ENCODE data around the gene EIPR1.

Gene EIPR1

DNA sequence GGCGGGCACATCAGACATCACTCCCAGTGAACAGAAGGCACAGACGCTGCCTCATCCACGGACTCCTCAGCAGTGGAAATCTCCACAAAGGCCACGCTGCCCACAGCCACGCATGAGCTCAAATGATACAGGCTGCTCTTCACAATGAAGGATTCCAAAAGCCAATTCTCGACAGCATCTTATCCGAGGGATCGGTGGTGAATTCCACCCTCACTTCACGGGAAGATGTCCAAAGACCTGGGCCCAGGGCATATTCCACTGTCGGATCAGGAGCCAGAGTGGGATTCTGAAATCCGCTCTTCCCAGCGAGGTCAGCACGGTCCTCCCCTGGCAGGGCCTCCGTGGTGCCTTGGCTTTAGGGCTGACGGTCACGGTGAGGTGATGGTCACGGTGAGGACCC, 55.8 kb downstream of the EIPR1 start:
- DNase-seq: no peak

DNA sequence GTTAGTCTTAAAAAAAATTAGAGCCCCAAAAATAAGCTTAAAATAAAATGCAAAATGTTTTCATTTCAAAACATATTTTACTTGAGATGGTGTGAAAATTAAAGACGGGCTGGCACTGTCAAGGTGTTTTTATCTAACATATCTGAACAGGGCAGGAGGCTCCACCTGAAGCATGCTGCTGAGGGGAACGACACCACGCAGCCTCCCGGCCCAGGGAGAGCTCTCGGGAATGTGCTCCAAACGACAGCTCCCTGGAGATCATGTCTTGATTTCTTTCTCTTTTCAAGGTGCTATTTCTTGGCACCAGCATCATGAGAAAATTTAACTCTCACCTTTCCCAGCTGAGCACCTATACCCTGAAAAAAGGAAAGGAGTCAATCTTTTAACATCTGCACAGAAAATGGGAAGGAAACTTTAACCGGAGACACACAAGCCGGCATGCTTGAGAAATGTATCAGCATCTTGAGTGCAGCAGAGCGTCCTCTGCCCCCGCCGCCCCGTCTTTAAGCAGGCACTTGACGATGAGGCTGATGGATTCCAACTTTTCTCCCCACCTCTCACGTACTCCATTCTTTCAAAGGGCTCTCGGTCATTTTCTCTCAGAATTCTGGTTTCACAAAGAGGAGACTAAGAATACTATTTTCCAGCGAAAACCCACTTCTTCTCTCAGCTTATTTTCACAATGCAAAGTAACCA, 56.6 kb downstream of the EIPR1 start:
- DNase-seq: no peak

DNA sequence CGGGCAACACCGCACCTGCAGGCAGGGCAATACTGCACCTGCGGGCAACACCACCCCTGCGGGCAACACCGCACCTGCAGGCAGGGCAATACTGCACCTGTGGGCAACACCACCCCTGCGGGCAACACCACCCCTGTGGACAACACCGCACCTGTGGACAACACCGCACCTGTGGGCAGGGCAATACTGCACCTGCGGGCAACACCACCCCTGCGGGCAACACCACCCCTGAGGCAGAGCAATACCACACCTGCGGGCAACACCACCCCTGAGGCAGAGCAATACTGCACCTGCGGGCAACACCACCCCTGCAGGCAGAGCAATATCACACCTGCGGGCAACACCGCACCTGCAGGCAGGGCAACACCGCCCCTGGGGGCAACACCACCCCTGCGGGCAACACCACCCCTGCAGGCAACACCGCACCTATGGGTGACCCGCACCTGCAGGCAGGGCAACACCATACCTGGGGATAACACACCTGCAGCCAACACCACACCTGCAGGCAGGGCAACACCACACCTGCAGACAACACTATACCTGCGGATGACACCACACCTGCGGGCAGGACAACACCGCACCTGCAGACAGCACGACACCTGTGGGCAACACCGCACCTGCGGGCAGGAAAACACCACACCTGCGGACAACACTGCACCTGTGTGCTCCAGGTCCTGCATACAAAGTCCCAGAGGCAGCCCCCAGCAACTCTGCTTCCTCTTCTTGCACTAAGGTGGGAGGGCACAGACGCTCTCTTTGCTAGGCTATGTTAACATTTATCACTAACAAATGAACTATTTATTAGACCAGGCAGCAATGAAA, 57.7 kb downstream of the EIPR1 start:
- DNase-seq: no peak

DNA sequence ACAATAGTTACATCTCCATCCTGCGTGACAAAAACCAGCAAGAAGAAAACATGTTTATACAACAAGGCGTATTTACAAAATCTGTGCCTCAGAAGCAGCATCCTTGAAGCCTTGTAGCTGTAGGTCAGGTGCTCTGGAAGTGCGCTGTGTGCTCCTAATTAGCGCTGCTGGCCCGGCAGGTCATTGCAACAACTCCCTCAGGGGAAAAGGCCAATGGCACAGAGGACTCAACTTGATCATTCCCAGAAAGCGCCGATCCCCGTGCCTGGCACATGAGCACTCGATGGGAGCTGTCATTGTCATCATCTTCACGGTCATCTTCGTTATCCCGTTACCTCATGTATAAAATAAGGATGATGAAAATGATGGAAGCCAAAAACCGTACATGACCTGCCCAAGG, 58.5 kb downstream of the EIPR1 start:
- no peak for DNase-seq

DNA sequence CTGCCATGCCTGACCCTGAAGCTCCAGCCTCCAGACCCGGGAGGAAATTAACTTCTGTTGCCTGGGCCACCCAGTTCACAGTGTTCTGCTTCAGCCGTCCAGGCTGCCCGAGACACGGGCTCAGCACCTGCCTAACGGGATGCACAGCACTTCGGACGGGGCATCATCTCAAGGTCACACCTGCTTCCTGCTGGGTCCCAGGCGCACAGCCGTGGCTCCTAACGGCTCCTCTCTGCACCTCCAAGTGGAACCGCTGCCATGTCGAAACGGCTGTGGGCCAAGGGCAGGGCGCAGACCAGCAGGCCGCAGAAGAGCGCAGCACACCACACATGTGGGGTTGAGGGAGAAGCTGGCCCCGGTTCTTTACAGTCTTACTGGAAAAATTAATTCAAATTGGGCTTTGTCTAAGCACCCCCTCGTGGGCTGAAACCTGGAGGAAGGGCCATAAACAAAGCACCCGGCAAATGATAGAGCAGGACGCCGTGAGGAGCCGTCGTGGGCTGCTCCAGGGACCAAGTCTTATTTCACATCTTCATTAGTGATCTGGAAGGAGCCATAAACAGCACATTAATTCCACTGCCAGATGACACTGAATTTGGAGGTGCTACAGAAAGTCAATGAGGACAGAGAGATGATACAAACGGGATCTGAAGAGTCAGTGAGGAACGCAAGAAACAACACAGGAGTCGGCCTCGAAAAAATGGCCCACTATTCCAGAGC, 59.6 kb downstream of the EIPR1 start:
- no peak for DNase-seq

DNA sequence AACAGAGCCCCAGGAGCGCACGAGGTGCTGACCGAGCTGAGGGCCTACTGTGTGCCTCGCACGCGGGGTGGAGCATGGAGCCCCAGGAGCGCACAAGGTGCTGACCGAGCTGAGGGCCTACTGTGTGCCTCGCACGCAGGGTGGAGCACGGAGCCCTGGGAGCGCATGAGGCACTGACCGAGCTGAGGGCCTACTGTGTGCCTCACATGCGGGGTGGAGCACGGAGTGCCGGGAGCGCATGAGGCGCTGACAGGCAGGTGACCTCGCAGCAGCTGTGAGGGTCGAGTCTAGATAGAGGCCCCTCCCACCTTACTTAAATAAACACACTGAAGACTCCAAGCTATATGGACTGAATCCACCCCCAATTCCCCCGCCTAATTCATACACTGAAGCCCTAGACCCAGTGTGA, 60.3 kb downstream of the EIPR1 start:
- no peak for DNase-seq

DNA sequence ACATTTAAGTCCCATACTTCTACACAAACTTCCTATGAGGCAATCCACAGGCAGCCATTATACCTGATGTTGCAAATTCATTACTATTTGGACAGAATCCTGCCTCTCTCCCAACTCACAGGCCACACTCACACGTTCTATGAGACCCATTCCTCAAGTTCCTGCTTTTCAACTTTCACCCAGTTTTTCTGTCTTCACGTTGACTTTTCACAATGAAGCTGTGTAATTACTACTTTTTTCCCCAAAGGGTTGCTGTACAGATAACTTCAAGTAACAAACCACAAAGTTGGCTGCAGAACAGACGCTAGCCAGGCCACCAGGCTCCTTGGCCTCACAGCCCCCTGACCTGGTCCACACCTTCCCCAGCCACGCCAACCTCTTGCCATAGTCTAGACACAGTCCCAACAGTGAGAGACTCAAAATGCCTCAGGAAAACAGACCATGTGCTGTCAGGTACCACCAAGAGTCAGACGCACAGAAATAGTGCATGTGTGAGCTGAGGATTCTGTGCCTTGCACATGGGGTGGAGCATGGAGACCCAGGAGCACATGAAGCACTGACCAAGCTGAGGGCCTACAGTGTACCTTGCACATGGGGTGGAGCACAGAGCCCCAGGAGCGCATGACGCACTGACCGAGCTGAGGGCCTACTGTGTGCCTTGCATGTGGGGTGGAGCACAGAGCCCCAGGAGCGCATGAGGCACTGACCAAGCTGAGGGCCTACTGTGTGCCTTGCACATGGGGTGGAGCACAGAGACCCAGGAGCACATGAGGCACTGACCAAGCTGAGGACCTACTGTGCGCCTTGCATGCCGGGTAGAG, 61.0 kb downstream of the EIPR1 start:
- no peak for DNase-seq

DNA sequence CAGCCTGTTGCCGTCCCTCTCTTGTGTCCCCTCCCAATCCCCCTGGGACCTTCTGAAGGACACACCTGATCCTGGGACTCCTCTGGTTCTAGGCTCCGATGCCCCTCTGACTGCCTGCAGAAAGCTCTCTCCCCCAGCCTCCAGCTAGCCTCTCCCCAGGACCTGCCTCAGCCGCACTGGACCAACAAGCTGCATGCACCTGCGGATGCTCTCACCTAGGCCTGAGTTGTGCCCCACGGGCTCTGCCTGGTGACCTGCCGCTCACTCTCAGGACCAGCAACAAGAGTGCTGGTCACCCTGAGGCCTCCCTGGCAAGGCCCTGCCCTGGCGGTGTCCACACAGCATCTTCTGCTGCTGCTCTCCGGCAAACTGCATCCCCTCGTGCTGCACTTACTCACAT, 63.0 kb downstream of the EIPR1 start:
- no peak for DNase-seq

DNA sequence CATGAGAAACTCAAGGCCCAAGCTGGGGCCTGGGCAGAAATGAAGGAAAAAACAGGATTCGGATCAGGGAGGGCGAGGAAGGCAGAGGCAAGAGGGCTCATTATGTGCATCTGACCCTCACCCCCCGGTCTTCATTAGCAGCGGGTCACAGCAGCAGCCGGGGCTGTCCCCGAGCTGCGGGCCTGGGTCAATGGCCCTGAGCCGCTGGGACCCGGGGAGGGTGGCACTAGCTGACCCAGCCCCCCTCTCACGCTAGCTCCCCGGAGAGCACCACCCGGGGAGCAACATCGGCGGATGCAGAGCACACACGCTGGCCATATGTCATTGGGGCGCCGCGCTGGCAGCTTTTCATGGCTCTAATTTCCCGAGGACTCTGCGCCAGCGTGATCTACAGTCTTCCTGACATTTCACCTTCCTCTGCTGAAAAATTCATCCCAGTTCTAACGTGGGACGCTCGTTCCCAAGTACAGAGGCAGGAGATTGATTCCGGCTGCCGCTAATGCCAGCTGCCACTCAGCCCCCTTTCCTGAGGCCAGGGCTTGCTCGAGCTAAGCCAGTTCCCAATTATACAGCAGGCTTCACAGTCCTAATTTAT, 63.7 kb downstream of the EIPR1 start:
- no peak for DNase-seq

DNA sequence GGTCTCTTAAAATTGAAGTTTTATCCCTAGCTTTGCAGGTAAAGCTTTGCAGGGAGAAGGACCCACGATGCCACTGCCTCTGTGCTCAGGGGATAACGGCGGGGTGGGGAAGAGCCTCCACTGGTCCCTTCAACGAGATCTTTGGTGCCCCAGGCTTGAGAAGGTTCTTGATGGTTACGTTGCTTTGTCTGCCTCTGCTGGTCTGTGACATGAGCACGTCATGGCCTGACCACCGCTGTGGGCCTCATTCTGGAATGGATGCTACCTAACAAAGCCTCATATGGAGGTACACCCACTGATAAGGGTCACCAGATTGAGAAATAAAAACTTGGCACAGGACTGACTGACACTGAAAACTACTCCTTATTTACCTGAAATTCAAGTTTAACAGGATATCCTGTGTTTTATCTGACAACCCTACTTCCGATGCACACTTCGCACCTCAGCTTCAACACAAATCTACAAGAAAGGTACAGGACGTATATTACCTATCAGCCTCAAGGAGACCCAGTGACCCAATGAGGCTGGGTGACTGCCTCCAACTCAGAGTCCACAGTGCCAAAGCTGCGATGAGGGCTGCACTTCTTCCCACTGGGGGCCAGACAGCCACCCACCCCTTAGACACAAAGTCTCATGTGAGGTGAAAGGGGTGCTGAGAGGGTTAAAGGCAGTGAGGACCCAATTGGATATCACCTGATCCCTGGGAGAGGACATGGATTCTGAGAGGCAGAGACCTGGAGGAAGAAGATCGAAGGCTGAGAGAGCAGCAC, 64.9 kb downstream of the EIPR1 start:
- no peak for DNase-seq

DNA sequence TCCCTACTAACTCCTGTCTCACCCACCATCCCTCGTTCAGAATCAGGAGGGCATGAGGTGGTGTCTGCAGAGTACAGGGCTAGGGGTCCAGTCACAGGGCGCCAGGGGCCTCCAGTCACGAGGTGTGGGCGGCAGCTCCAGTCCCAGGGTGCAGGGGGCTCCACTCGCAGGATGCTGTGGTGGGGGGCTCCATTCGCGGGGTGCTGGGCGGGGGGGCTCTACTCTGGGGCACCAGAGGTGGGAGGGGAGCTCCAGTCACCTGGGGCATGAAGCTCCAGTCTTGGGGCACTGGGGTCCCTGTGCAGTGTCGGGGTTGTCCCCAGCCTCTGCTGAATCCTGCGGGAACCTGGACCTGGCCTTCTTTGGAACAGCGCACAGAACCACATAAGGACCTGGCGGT, 66.0 kb downstream of the EIPR1 start:
- no peak for DNase-seq

DNA sequence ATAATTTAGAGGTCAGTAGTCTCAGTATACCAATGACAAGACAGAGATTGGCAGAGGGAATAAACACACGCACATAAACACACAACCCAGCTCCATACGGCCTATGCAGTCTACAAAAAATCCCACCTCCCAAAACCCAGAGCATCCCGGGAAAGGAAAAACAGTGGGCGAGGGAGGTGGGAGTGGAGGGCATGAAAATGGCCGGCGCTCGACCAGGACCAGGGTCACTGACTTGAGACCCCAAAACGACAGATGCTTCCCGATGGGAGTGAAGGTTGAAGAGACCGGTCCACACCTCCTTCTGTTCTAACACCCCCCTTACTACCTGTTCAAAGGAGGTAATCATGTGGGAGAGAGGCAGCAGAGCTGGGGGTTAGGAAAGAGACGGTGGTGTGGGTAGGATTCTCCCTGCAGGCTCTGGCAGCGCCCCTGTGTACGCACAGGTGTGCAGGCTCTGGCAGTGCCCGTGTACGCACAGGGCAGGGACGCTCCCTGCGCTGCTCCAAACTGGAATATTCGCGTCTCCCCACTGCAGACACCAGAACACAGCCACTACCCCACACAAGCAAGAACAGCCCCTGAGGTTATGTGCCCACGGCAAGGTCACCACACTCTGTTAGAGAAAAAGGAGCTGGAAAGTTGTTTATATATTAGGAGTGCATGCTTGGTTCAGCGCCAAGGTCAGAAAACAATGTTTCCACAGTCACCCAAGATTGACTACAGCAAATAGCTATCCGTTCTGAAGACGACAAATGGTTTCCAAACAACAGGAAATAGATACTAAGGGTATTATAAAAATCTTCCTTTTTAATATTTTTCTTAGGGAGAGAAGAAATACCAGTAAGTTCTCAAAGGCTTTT, 67.9 kb downstream of the EIPR1 start:
- no peak for DNase-seq

DNA sequence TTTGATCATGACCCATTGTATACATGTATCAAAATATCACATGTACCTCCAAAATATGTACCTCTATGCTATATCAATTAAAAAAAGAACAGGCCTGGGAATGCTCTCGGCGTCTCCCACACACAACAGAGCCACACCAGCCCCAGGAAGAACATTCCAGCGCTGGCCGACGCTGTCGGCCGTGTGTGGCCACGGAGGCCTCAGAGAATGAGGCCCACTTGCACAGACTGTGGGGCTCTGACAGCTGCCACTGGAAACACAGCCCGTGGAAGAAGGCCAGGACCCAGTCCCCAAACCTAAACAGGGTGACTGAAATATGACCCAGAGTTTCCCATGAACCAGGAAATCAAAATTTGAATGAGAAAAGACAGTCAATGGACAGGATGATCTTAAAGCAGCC, 69.7 kb downstream of the EIPR1 start:
- DNase-seq: no peak

DNA sequence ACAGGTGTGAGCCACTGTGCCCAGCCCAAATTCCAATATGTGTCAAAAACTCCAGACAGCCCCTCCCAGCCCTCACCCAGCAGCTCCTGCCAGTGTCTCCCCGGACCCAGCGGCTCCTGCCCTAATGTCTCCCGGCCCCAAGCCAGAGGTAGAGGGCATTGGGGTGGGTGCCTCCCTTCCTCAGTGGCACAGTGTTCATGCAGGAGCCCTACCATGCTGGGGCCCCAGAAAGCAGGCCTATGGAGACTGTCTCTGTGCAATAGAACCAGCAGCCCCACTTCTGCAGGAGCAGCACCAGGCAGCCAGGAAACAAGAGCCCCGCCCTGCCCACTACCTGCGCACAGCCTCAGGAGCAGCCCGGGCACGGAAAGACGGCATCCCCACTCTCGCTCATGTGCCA, 70.4 kb downstream of the EIPR1 start:
- DNase-seq: no peak

DNA sequence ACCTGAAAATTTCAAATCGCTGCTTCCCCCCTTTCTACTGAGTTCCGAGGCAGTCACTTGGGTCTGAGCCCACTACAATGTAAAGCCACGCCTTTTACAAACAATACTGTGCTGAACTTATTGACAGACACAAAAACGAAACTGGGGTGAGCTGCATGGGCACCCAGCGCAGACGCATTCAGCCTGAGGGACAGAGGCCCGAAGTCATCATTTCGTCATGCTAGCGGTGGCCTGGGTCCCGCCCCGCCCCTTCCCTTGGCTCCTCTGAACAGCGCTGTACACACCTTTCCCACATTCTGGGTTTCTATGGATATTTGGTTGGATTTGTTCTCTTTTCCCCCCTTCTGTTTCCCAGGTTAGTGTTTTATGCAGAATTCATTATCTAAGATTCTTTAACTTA, 71.7 kb downstream of the EIPR1 start:
- DNase-seq: no peak

DNA sequence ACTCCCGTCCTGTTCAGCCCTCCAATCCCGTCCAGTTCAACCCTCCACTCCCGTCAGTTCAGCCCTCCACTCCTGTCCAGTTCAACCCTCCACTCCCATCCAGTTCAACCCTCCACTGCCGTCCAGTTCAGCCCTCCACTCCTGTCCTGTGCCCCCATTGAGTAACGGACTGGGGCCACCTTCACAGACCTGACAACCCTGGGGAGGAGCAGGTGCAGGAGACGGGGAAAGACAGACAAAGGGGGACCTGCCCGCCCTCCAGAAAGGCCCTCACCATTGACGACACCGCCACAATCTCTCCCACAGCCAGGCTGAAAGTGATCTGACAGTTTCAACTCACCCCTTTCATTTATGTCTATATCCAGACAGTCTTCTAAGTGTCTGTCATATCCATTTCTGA, 72.2 kb downstream of the EIPR1 start:
- no peak for DNase-seq

DNA sequence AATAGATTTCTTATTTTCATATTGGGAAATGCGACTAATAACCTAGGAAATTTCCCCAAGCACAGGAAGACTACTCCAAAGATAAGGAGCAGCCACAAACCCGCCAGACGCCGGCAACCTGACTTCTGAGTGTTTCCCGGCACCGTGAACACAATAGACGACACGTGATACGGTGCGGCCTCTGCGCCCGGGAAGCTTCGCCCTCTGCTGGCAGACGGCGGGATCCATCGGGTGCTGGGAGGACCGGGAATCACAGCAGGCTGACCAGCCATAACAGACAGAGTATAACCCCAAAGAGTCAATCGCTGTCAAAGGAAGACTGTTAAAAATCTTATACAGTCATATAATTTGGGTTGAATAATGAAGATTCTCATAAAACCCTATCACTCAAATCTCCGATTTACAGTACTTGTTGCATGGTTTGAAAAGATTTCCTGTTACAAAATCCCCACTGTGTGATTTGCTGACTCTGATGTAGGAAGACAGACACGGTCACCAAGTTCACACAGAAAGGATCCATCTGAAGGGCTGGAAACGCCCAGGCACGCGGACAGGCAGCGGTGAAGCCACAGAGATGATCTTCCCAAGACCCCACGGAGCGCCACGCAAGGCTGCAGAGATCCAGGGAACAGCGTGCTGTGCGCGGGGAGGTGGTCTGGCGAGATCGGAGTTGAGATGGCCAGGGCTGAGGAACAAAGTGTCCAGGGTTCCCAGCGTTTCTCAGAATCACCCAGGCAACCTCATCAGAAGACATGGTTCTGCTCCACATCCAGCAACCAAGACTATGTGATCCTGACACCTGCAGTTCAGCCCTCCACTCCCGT, 73.8 kb downstream of the EIPR1 start:
- peak; percentile 66 to 76 for DNase-seq

DNA sequence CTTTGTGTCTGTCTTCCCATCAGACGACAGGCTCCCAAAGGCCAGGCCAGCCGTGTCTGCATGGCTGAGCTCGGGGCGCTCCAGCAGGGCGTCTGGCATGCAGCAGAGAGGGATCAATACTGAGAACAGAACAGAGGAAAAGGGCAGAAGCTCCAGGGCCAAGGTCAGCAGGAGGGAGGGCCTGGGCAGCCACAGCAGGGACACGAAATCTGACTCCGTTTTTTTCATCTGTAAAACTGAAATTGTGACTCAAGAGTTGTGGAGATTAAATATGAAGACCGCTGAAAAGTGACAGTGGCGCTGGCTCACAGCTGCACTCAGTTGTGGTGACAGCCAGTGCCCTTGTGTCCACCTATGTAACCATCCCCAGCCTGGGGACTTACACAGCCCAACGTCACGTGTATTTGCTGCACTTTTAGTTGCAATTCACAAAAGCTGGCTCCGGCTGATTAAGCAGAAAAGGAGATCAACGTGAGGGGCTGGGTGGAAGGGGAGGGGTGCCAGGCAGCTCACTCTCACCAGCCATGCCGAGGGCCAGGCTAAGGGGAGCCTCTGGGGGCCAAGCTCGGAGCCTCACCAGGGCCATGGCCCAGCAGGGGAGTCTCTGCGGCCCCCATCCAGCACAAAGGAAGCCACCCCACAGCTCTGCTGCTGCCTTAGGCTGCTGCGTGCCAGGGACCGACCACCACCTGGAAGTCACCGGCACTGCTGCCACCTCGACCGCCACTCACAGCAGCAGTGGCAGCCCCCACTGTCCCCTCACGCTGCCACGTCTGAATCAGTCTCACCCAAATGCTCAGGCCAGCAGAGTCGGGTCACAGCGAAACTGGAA, 74.7 kb downstream of the EIPR1 start:
- DNase-seq: no peak

DNA sequence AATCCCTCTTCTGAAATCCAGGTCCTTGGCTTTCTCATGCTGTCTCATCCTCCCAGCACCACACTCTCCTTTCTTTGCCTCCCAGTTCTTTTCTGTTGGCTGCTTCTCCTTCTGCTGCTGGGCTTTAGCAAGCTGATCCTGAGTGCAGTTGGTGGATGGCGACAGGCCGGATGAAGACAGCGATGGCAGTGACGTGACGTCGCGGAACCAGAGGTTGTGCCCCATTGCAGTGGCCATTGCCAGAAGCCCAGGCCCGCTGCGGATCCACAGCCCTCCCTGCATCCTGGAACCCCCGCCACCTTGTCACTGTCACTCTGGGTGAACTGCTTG, 75.2 kb downstream of the EIPR1 start:
- DNase-seq: no peak
